H9 (cell line): ENCODE measurements around the gene TCF21. TPM values are rescaled to one million over a fixed set of nuclear protein-coding genes. Genes with fewer than 3 reads are reported as not detected.

ENCODE experiments used
- DNase-seq: peaks from one replicate; pipeline ENCODE4 v3.0.0-alpha.2; 2017
- H2AFZ ChIP-seq: one replicate; pipeline ENCODE4 v1.6.1; 2013; ENCODE audit warnings: mild to moderate bottlenecking, low read length, control low read depth, moderate library complexity
- H2AK5ac ChIP-seq: 2 replicates; pipeline ENCODE4 v1.6.1; 2013; ENCODE audit warnings: low read length, control low read depth, mixed read lengths; ENCODE audit not compliant: insufficient read length
- H2BK120ac ChIP-seq: one replicate; pipeline ENCODE4 v1.6.1; 2013; ENCODE audit warnings: low read depth, mild to moderate bottlenecking, low read length, control low read depth, inconsistent platforms; ENCODE audit not compliant: poor library complexity, severe bottlenecking
- H2BK12ac ChIP-seq: 2 replicates; pipeline ENCODE4 v1.6.1; 2013; ENCODE audit warnings: low read length, control low read depth, mixed read lengths, low read depth; ENCODE audit not compliant: insufficient read length
- H2BK15ac ChIP-seq: 2 replicates; pipeline ENCODE4 v1.6.1; 2013; ENCODE audit warnings: low read depth, low read length, control low read depth
- H2BK20ac ChIP-seq: one replicate; pipeline ENCODE4 v1.6.1; 2013; ENCODE audit warnings: low read depth, mild to moderate bottlenecking, low read length, control low read depth, inconsistent platforms; ENCODE audit not compliant: poor library complexity, severe bottlenecking
- H2BK5ac ChIP-seq: 2 replicates; pipeline ENCODE4 v1.6.1; 2013; ENCODE audit warnings: low read length, control low read depth, mixed read lengths; ENCODE audit not compliant: insufficient read length
- H3K14ac ChIP-seq: 2 replicates; pipeline ENCODE4 v1.6.1; 2013; ENCODE audit warnings: low read length, control low read depth; ENCODE audit not compliant: insufficient read depth
- H3K18ac ChIP-seq: 2 replicates; pipeline ENCODE4 v1.6.1; 2013; ENCODE audit warnings: low read depth, mild to moderate bottlenecking, mixed read lengths, low read length, control low read depth; ENCODE audit not compliant: insufficient read length
- H3K23ac ChIP-seq: 2 replicates; pipeline ENCODE4 v1.6.1; 2013; ENCODE audit warnings: low read length, control low read depth, mixed read lengths, low read depth; ENCODE audit not compliant: insufficient read length
- H3K23me2 ChIP-seq: 2 replicates; pipeline ENCODE4 v1.6.1; 2013; ENCODE audit warnings: low read depth, mild to moderate bottlenecking, mixed read lengths, low read length, control low read depth; ENCODE audit not compliant: insufficient read length, poor library complexity, severe bottlenecking
- H3K27ac ChIP-seq: 2 replicates; pipeline ENCODE4 v1.5.1; 2013; ENCODE audit warnings: low read length, control low read depth, mixed read lengths, low read depth; ENCODE audit not compliant: insufficient read length
- H3K27me3 ChIP-seq: 2 replicates; pipeline ENCODE4 v1.6.1; 2013; ENCODE audit warnings: low read length, control low read depth, inconsistent platforms; ENCODE audit not compliant: insufficient read depth
- H3K4ac ChIP-seq: 2 replicates; pipeline ENCODE4 v1.6.1; 2013; ENCODE audit warnings: low read depth, mild to moderate bottlenecking, control low read depth, inconsistent platforms, low read length, moderate library complexity
- H3K4me1 ChIP-seq: 2 replicates; pipeline ENCODE4 v1.6.1; 2013; ENCODE audit warnings: low read length, control low read depth, inconsistent platforms; ENCODE audit not compliant: insufficient read depth
- H3K4me2 ChIP-seq: 2 replicates; pipeline ENCODE4 v1.6.1; 2013; ENCODE audit warnings: low read length, control low read depth, mixed read lengths; ENCODE audit not compliant: insufficient read length, insufficient read depth
- H3K56ac ChIP-seq: 2 replicates; pipeline ENCODE4 v1.6.1; 2013; ENCODE audit warnings: low read depth, mild to moderate bottlenecking, mixed read lengths, low read length, control low read depth; ENCODE audit not compliant: insufficient read length
- H3K79me1 ChIP-seq: 2 replicates; pipeline ENCODE4 v1.6.1; 2013; ENCODE audit warnings: low read depth, mild to moderate bottlenecking, moderate library complexity, low read length, control low read depth, inconsistent platforms; ENCODE audit not compliant: insufficient read depth, poor library complexity, severe bottlenecking
- H3K79me2 ChIP-seq: 2 replicates; pipeline ENCODE4 v1.6.1; 2013; ENCODE audit warnings: low read length, control low read depth, inconsistent platforms; ENCODE audit not compliant: insufficient read depth
- H3K9ac ChIP-seq: 2 replicates; pipeline ENCODE4 v1.6.1; 2013; ENCODE audit warnings: low read length, control low read depth, mixed read lengths; ENCODE audit not compliant: insufficient read length; ENCODE audit errors: extremely low read depth
- H3K9me3 ChIP-seq: one replicate; pipeline ENCODE4 v1.6.1; 2013; ENCODE audit warnings: low read depth, low read length, inconsistent platforms; ENCODE audit not compliant: control insufficient read depth
- H3T11ph ChIP-seq: one replicate; pipeline ENCODE4 v1.6.1; 2013; ENCODE audit warnings: mild to moderate bottlenecking, low read length, control low read depth, inconsistent platforms
- H4K20me1 ChIP-seq: one replicate; pipeline ENCODE4 v1.6.1; 2013; ENCODE audit not compliant: control insufficient read depth, insufficient read length, insufficient read depth
- H4K5ac ChIP-seq: 2 replicates; pipeline ENCODE4 v1.6.1; 2013; ENCODE audit warnings: low read depth, mild to moderate bottlenecking, mixed read lengths, low read length, control low read depth; ENCODE audit not compliant: insufficient read length
- H4K8ac ChIP-seq: replicated peaks from 2 replicates; pipeline ENCODE4 v1.6.1; 2013; ENCODE audit warnings: low read length, control low read depth, mixed read lengths, low read depth; ENCODE audit not compliant: insufficient read length
- H4K91ac ChIP-seq: 2 replicates; pipeline ENCODE4 v1.6.1; 2013; ENCODE audit warnings: low read depth, mild to moderate bottlenecking, moderate library complexity, mixed read lengths, low read length, control low read depth; ENCODE audit not compliant: insufficient read length
- H3K27ac Mint-ChIP-seq, 3 experiments: 2 replicates in 2 of 3; 3 replicates in 1 of 3; pipeline ENCODE4 v1.8.0; 2020 to 2021; ENCODE audit warnings: mixed read lengths in 3 of 3, mild to moderate bottlenecking in 1 of 3, moderate library complexity in 1 of 3
- H3K27me3 Mint-ChIP-seq: 2 replicates; pipeline ENCODE4 v1.8.0; 2021; ENCODE audit warnings: low read depth, mild to moderate bottlenecking, moderate library complexity, mixed read lengths
- H3K36me3 Mint-ChIP-seq, 3 experiments: 2 replicates in 2 of 3; 3 replicates in 1 of 3; pipeline ENCODE4 v1.8.0; 2020 to 2021; ENCODE audit warnings: low read depth in 3 of 3, mixed read lengths in 3 of 3; ENCODE audit not compliant: insufficient read depth in 1 of 3
- H3K4me1 Mint-ChIP-seq, 2 experiments: 2 replicates each; pipeline ENCODE4 v1.8.0; 2020; ENCODE audit warnings: mixed read lengths in 2 of 2
- H3K4me3 Mint-ChIP-seq, 2 experiments: 2 replicates in 1 of 2; 3 replicates in 1 of 2; pipeline ENCODE4 v1.8.0; 2020 to 2021; ENCODE audit warnings: mild to moderate bottlenecking in 2 of 2, mixed read lengths in 2 of 2, moderate library complexity in 1 of 2
- H3K9me3 Mint-ChIP-seq, 2 experiments: 2 replicates in 1 of 2; 3 replicates in 1 of 2; pipeline ENCODE4 v1.8.0; 2020; ENCODE audit warnings: mild to moderate bottlenecking in 2 of 2, mixed read lengths in 2 of 2, moderate library complexity in 1 of 2
- WGBS: extraction: QIAGEN DNeasy Blood & Tissue Kit; methylation state at CpG from one replicate; pipeline ENCODE4 v1.1.7; 2013; ENCODE audit warnings: missing lambda C conversion rate, low lambda C conversion rate, mixed read lengths; ENCODE audit not compliant: insufficient read length; ENCODE audit errors: extremely low coverage; 5-methylcytosine and 5-hydroxymethylcytosine counted together
- total RNA-seq: library from RNA; stranded (reverse); gene quantifications from 2 replicates; pipeline ENCODE4 v1.2.1, GENCODE V29; 2021
- TF ChIP-seq, protein P1 (sequence below): fragments of 200-600 bp; sonication (generic); conservative IDR thresholded peaks from 3 replicates; pipeline ENCODE4 v1.8.0; 2021; ENCODE audit warnings: antibody characterized with exemption, mild to moderate bottlenecking

TCF21 gene
- total RNA-seq, 1 experiment from 2014 or later = not detected

DNA sequence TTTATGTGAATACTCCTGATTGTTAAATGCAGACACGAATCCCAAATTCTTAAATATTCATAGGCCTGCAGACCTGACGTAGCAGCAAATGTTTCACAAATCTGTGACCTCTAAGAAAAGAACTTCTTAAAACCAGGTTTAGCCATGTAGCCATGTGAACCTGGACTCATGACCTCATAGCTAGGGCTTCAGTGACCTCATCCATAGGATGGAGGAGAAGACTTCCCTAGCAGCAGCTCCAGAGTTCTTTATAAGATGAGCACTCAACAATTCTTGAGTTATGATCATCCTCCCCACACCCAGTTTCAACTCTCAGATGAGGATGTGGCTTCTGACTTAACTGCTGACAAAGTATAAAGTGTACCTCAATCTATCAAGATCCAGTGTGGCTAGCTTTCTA, 45.8 kb upstream of the TCF21 start:
- Histone ChIP-seq H3K27me3 (no peaks in the 10 kb centered on the region), H3K9me3 (no peaks in the 10 kb centered on the region), H4K20me1 (no peaks in the 10 kb centered on the region), H4K5ac (no peak overlapping the region), H2BK12ac (no peak overlapping the region), H4K8ac (no peak overlapping the region), H3K4me1 (no peaks in the 10 kb centered on the region; the same call in 1 of the 2 replicates), H2BK120ac (no peak overlapping the region), H4K91ac (no peak overlapping the region), H3K4me2 (no peak overlapping the region), H3K14ac (no peak overlapping the region), H3K18ac (no peak overlapping the region), H2AFZ (no peak overlapping the region), H3K23me2 (no peaks in the 10 kb centered on the region), H3K27ac (no peak overlapping the region), H2BK15ac (no peak overlapping the region), H3T11ph (no peak overlapping the region), H3K4ac (no peak overlapping the region), H2BK20ac (no peak overlapping the region), H3K56ac (no peak overlapping the region), H3K23ac (no peak overlapping the region), H2AK5ac (no peak overlapping the region), H2BK5ac (no peak overlapping the region), H3K79me1 (no peaks in the 10 kb centered on the region), H3K9ac (no peak overlapping the region), H3K79me2 (no peaks in the 10 kb centered on the region)
- peaks cover 2 to 14% of the 10 kb centered on the region in 2 experiments; a peak in 3 of 4 replicates for H3K4me1 Mint-ChIP-seq
- no peaks in the 10 kb centered on the region for H3K9me3 Mint-ChIP-seq
- no CpG with 5 or more reads among the region's 2 CpGs for WGBS
- TF ChIP-seq, protein P1, sequence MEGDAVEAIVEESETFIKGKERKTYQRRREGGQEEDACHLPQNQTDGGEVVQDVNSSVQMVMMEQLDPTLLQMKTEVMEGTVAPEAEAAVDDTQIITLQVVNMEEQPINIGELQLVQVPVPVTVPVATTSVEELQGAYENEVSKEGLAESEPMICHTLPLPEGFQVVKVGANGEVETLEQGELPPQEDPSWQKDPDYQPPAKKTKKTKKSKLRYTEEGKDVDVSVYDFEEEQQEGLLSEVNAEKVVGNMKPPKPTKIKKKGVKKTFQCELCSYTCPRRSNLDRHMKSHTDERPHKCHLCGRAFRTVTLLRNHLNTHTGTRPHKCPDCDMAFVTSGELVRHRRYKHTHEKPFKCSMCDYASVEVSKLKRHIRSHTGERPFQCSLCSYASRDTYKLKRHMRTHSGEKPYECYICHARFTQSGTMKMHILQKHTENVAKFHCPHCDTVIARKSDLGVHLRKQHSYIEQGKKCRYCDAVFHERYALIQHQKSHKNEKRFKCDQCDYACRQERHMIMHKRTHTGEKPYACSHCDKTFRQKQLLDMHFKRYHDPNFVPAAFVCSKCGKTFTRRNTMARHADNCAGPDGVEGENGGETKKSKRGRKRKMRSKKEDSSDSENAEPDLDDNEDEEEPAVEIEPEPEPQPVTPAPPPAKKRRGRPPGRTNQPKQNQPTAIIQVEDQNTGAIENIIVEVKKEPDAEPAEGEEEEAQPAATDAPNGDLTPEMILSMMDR = no peak
- H3K4me3 Mint-ChIP-seq = no peak overlapping the region
- no peaks in the 10 kb centered on the region; a peak in 1 of 7 replicates for H3K36me3 Mint-ChIP-seq
- H3K27ac Mint-ChIP-seq = no peak overlapping the region
- peaks cover 5% of the 10 kb centered on the region; the same call in 1 of the 2 replicates for H3K27me3 Mint-ChIP-seq
- no peak for DNase-seq
